AG04449 (cell line): ENCODE data around the gene LSM4.

ENCODE experiments used
- CTCF ChIA-PET: fragments of 350-600 bp; formaldehyde crosslinking; extraction: SDS; loops from one replicate; lab custom pipeline; 2021; ENCODE audit warnings: antibody characterized with exemption; lab: Yijun Ruan, JAX
- POLR2A ChIA-PET: fragments of 400-600, 350-600 bp; formaldehyde crosslinking; extraction: SDS; loops from one replicate; lab custom pipeline; 2020; ENCODE audit warnings: antibody characterized with exemption, inconsistent platforms; lab: Yijun Ruan, JAX
- DNase-seq: peaks from one replicate; pipeline ENCODE4 v3.0.0-alpha.2; 2010; ENCODE audit warnings: low read depth, low spot score
- H3K4me3 ChIP-seq: 2 replicates; pipeline ENCODE4 v1.5.1; 2011; ENCODE audit warnings: low read depth, mild to moderate bottlenecking, control low read depth, low read length
- TF ChIP-seq, protein P1 (sequence below): IDR thresholded peaks from one replicate; pipeline ENCODE4 v1.5.1; 2011; ENCODE audit warnings: mild to moderate bottlenecking, moderate library complexity, low read length, control low read depth, inconsistent platforms; ENCODE audit not compliant: insufficient read depth; ENCODE audit errors: missing control alignments

LSM4 gene

DNA sequence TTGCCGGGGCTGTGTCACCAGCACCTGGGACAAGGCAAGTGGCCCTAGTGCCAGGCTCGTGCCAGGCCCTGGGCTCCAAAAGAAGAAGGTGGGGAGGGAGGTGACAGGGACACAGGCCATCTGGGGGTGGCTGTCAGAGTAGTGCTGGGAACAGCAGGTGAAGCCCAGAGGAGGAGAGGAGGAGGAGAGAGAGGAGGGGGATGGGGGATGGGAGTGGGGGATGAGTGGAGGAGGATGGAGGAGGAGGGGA lies 18.7 kb downstream of the LSM4 start:
- TF ChIP-seq, protein P1, sequence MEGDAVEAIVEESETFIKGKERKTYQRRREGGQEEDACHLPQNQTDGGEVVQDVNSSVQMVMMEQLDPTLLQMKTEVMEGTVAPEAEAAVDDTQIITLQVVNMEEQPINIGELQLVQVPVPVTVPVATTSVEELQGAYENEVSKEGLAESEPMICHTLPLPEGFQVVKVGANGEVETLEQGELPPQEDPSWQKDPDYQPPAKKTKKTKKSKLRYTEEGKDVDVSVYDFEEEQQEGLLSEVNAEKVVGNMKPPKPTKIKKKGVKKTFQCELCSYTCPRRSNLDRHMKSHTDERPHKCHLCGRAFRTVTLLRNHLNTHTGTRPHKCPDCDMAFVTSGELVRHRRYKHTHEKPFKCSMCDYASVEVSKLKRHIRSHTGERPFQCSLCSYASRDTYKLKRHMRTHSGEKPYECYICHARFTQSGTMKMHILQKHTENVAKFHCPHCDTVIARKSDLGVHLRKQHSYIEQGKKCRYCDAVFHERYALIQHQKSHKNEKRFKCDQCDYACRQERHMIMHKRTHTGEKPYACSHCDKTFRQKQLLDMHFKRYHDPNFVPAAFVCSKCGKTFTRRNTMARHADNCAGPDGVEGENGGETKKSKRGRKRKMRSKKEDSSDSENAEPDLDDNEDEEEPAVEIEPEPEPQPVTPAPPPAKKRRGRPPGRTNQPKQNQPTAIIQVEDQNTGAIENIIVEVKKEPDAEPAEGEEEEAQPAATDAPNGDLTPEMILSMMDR = no peak
- peak overlapping the region; percentile 45 for H3K4me3 ChIP-seq
- POLR2A ChIA-PET = interaction anchor here (1.3 to 6.3 kb wide), 3 partner anchors 10 to 24 kb away, joined by 3 to 129 read pairs (median 7); partner anchors contain the start of gene JUND
- DNase-seq = no peak
- CTCF ChIA-PET = interaction anchor here (0.7 to 6.5 kb wide), 6 partner anchors 12 to 24 kb away, joined by 3 to 65 read pairs (median 8); partner anchors contain the start of gene JUND

DNA sequence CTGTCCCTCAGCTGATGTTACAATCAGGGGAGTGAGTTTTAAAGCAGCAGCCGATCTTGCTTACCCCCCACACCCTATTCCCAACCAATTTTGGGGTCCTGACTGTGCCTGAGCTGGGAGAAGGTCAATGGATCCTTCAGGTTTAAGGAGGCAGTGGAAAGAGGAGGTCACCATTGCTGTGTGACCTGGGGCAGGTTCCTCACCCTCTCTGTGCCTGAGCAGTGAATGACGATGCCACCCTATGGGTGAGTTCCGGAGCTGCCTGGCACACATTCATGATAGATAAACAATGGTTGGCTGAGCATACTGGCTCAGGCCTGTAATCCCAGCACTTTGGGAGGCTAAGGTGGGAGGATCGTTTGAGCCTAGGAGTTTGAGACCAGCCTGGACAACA lies 21.2 kb downstream of the LSM4 start:
- TF ChIP-seq, protein P1 = no peak
- ChIA-PET POLR2A (interaction anchor here (1.4 to 6.3 kb wide), 2 partner anchors 10 to 21 kb away, joined by 6 to 129 read pairs; partner anchors contain the start of gene JUND), CTCF (interaction anchor here (0.7 to 6.5 kb wide), 7 partner anchors 9 to 86 kb away, joined by 3 to 65 read pairs (median 5); partner anchors contain the start of genes JUND and LSM4)
- no peak for DNase-seq
- H3K4me3 ChIP-seq = no peak overlapping the region

DNA sequence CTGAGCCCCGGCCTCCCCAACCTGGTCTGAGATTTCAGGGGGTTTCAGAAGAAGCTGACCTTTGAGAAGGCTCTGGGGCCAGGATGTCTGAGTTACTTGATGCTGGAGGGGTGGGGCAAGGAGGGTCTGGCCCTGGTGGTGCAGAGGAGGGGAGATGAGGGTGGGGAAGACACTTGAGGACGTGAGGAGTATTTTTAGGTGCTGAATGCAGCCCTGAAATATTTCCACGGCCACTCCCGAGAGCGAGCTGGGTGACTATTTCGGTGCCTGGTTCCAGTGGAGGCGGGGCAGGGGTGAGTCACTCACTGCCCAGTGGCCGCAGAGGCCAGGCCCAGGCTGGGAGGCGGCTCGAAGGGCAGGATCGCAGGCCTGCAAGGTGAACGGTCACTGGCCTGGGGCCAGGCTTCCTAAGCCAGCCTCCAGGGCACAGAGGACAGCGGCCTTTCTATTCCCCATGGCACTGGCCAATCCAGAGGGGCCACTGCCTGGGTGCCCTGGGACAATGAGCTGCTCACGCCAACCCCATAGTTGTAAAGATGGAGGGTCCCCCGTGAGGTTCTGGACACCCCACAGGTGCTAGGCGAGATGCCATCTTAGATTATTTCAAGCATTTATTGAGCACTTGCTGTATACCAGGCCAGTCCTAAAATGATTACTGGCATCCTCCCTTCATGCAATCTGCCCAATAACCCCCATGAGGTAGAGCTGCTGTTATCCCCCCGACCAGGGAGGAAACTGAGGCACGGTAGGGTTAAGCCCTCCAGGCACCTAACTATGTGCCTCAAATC lies 21.8 kb downstream of the LSM4 start:
- POLR2A ChIA-PET = interaction anchor here (1.4 to 6.3 kb wide), 2 partner anchors 9 to 21 kb away, joined by 6 to 129 read pairs; partner anchors contain the start of gene JUND
- H3K4me3 ChIP-seq = no peak overlapping the region
- TF ChIP-seq, protein P1 = no peak
- CTCF ChIA-PET = interaction anchor here (1.5 to 6.5 kb wide), 5 partner anchors 9 to 27 kb away, joined by 4 to 65 read pairs (median 8); partner anchors contain the start of genes JUND and LSM4
- no peak for DNase-seq

DNA sequence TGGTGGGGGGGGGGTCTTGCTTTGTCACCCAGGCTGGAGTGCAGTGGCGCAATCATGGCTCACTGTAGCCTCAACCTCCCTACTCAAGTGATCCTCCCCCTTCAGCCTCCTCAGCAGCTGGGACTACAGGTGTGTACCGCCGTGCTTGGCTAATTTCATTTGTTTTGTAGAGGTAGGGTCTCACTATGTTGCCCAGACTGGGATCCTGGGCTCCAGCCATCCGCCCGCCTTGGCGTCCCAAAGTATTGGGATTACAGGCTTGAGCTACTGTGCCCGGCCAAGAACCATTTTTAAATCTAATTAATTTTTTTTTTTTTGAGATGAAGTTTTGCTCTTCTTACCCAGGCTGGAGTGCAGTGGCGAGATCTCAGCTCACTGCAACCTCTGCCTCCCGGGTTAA lies 23.2 kb downstream of the LSM4 start:
- DNase-seq = no peak
- no peak overlapping the region for H3K4me3 ChIP-seq
- ChIA-PET POLR2A (interaction anchor here (6.3 kb wide), 1 partner anchor 19 kb away, joined by 129 read pairs; the partner anchor contains the start of gene JUND), CTCF (interaction anchor here (6.5 kb wide), 1 partner anchor 20 kb away, joined by 65 read pairs; the partner anchor contains the start of gene JUND)
- TF ChIP-seq, protein P1 = no peak

DNA sequence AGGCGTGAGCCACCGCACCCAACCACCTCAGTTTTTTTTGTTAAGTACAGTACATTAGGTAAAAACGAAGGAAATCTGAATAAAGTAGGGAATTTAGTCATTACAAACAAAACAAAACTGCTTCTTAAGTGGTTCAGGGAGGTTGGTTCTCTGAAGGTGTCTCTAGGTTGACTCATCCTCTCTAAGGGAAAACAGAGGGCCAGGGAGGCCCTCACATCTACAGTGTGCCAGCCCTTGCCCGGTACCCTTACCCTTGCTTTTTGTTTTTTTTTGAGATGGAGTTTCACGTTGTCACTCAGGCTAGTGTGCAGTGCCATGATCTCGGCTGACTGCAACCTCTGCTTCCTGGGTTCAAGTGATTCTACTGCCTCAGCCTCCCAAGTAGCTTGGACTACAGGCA lies 24.3 kb downstream of the LSM4 start:
- TF ChIP-seq, protein P1 = no peak
- ChIA-PET CTCF (interaction anchor here (2.1 kb wide), 1 partner anchor 30 kb away, joined by 8 read pairs; no protein-coding TSS in a partner anchor), POLR2A (no interaction called here)
- H3K4me3 ChIP-seq = no peak overlapping the region
- no peak for DNase-seq

DNA sequence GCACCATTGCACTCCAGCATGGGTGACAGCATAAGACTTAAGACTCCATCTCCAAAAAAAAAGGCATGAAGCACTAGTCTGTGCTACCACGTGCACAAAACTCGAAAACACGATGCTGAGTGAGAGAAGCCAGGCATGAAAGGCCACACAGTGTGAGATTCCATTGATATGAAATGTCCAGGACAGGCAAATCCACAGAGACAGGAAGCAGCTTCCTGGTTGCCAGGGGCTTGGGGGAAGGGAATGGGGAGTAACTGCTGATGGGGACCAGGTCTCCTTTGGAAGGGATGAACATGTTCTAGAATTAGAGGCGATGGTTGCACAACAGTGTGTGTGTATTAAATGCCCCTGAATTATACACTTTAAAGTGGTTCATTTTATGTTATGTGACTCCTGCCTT lies 25.6 kb downstream of the LSM4 start:
- no peak for DNase-seq
- CTCF ChIA-PET = interaction anchor here (0.7 to 2.2 kb wide), 3 partner anchors 18 to 52 kb away, joined by 3 to 10 read pairs (median 8); no protein-coding TSS in a partner anchor
- POLR2A ChIA-PET = interaction anchor here (2.4 kb wide), 1 partner anchor 16 kb away, joined by 7 read pairs; the partner anchor contains the start of gene JUND

More for the DNA sequence above, 25.6 kb downstream of the LSM4 start:
- TF ChIP-seq, protein P1 = no peak
- H3K4me3 ChIP-seq = no peak overlapping the region
